K562 (cell line): ENCODE measurements around the gene AMBRA1. TPM values are rescaled to one million over a fixed set of nuclear protein-coding genes. Genes with fewer than 3 reads are reported as not detected.
A peak's percentile ranks its signal among the peaks of the same experiment; 100 is the strongest.

ENCODE experiments used
- ATAC-seq: fragments of 200-7000 bp; cut with Tn5 transposase; 3 replicates; pipeline ENCODE4 v1.9.1; 2020; ENCODE audit warnings: moderate library complexity
- BruUV-seq: library from RNA; stranded (reverse); fragments of 400-500 nt; replicated peaks from 2 replicates; lab custom pipeline; 2021; lab: Mats Ljungman, UMichigan
- CTCF ChIA-PET: fragments of 300-600 bp; formaldehyde crosslinking; extraction: SDS; loops from one replicate; lab custom pipeline; 2021; ENCODE audit warnings: low intra/inter-chr PET ratio; lab: Yijun Ruan, JAX
- POLR2A ChIA-PET: fragments of 300-600, 350-650 bp; sonication (Branson Sonifier 250); formaldehyde crosslinking; extraction: SDS; loops from one replicate; lab custom pipeline; 2021; ENCODE audit warnings: antibody characterized with exemption, inconsistent platforms; lab: Yijun Ruan, JAX
- DNase-seq, 4 experiments: peaks; one replicate each; pipeline versions ENCODE4 v3.0.0 to v3.0.0-alpha.2; 2011 to 2018; ENCODE audit warnings: low spot score in 3 of 4, mixed read lengths in 3 of 4; ENCODE audit errors: extremely low read depth in 1 of 4
- FAIRE-seq: peaks from 2 replicates; lab custom pipeline; 2011; peaks lifted over from hg19 to GRCh38; lab: Jason Lieb, UNC
- H2AFZ ChIP-seq: 2 replicates; pipeline ENCODE4 v1.6.0; 2011; ENCODE audit warnings: low read depth, low read length, control low read depth, inconsistent platforms
- H3K27ac ChIP-seq: fragments of 200-600 bp; 3 replicates; pipeline ENCODE4 v1.8.0; 2011; ENCODE audit warnings: low read depth, mild to moderate bottlenecking, control low read depth, inconsistent platforms, low read length, moderate library complexity, mixed read lengths; ENCODE audit errors: extremely low read depth
- H3K27me3 ChIP-seq, 2 experiments: fragments of 300-600 bp in 1 of 2; 2 replicates in 1 of 2; 3 replicates in 1 of 2; pipeline versions ENCODE4 v1.6.0 to v1.8.0; 2011; ENCODE audit warnings: inconsistent platforms in 2 of 2, low read length in 2 of 2, mild to moderate bottlenecking in 1 of 2, mixed read lengths in 1 of 2, moderate library complexity in 1 of 2; ENCODE audit not compliant: control insufficient read depth in 2 of 2, insufficient read depth in 2 of 2
- H3K36me3 ChIP-seq: fragments of 300-600 bp; 3 replicates; pipeline ENCODE4 v1.8.0; 2011; ENCODE audit warnings: mild to moderate bottlenecking, low read length, inconsistent platforms; ENCODE audit not compliant: control insufficient read depth, insufficient read depth
- H3K4me1 ChIP-seq, 2 experiments: fragments of 200-600 bp in 1 of 2; replicated peaks in 1 of 2; 2 replicates in 1 of 2; 3 replicates in 1 of 2; pipeline versions ENCODE4 v1.5.1 to v1.8.0; 2011; ENCODE audit warnings: inconsistent platforms in 2 of 2, low read length in 2 of 2, mild to moderate bottlenecking in 1 of 2, mixed read lengths in 1 of 2, moderate library complexity in 1 of 2; ENCODE audit not compliant: control insufficient read depth in 2 of 2, insufficient read depth in 2 of 2
- H3K4me2 ChIP-seq: 2 replicates; pipeline ENCODE4 v1.6.1; 2011; ENCODE audit warnings: low read length, control low read depth, inconsistent platforms, mixed read lengths; ENCODE audit not compliant: insufficient read depth
- H3K4me3 ChIP-seq: fragments of 200-600 bp; sonication (generic), shearing (Covaris generic); 2 replicates; pipeline ENCODE4 v1.5.1; 2016; ENCODE audit warnings: control low read depth, inconsistent platforms
- H3K79me2 ChIP-seq: fragments of 200-600 bp; 3 replicates; pipeline ENCODE4 v1.8.0; 2011; ENCODE audit warnings: low read length, inconsistent platforms; ENCODE audit not compliant: control insufficient read depth, insufficient read depth
- H3K9ac ChIP-seq, 2 experiments: 2 replicates each; pipeline versions ENCODE4 v1.6.0 to v1.6.1; 2011; ENCODE audit warnings: low read depth in 2 of 2, low read length in 2 of 2, control low read depth in 1 of 2, inconsistent platforms in 1 of 2, mild to moderate bottlenecking in 1 of 2, mixed read lengths in 1 of 2; ENCODE audit not compliant: insufficient read depth in 1 of 2
- H3K9me1 ChIP-seq: one replicate; pipeline ENCODE4 v1.6.0; 2011; ENCODE audit warnings: inconsistent platforms, mild to moderate bottlenecking, low read length, moderate library complexity; ENCODE audit not compliant: control insufficient read depth, insufficient read depth
- H3K9me3 ChIP-seq: replicated peaks from 2 replicates; pipeline ENCODE4 v1.5.1; 2011; ENCODE audit warnings: low read depth, low read length, inconsistent platforms; ENCODE audit not compliant: control insufficient read depth, insufficient read depth
- H4K20me1 ChIP-seq: replicated peaks from 2 replicates; pipeline ENCODE4 v1.6.1; 2011; ENCODE audit warnings: low read length, inconsistent platforms, mixed read lengths; ENCODE audit not compliant: control insufficient read depth, insufficient read depth
- BRF1 ChIP-seq: IDR thresholded peaks from 3 replicates; pipeline ENCODE4 v1.6.1; 2011; ENCODE audit warnings: borderline replicate concordance, mild to moderate bottlenecking; ENCODE audit not compliant: insufficient read length; ENCODE audit errors: extremely low read depth
- CBFA2T2 ChIP-seq: fragments of 450-650 bp; conservative IDR thresholded peaks from 2 replicates; pipeline ENCODE4 v1.6.1; 2017; ENCODE audit warnings: mild to moderate bottlenecking
- GATAD2B ChIP-seq: fragments of 450-650 bp; IDR thresholded peaks from 2 replicates; pipeline ENCODE4 v1.6.1; 2017; ENCODE audit warnings: mild to moderate bottlenecking, borderline replicate concordance
- MCM5 ChIP-seq: fragments of 450-650 bp; IDR thresholded peaks from 2 replicates; pipeline ENCODE4 v1.6.1; 2016; ENCODE audit warnings: low read depth
- MITF ChIP-seq: IDR thresholded peaks from 2 replicates; pipeline ENCODE4 v1.6.1; 2014; ENCODE audit warnings: antibody characterized with exemption
- NR1H2 ChIP-seq: sonication (generic); formaldehyde crosslinking; IDR thresholded peaks from 2 replicates; pipeline ENCODE4 v1.4.0; 2020; ENCODE audit warnings: mild to moderate bottlenecking, missing genetic modification reagents
- RBM15 ChIP-seq: fragments of 200-400 bp; formaldehyde crosslinking; IDR thresholded peaks from 2 replicates; pipeline ENCODE4 v1.6.1; 2018; ENCODE audit warnings: mild to moderate bottlenecking, low read length, moderate library complexity; ENCODE audit not compliant: insufficient read depth
- RBM22 ChIP-seq: fragments of 200-400 bp; formaldehyde crosslinking; IDR thresholded peaks from 2 replicates; pipeline ENCODE4 v1.6.1; 2018; ENCODE audit warnings: low read length, low read depth; ENCODE audit not compliant: poor library complexity, severe bottlenecking
- XRCC4 ChIP-seq: IDR thresholded peaks from one replicate; pipeline ENCODE4 v1.6.1; 2011; ENCODE audit not compliant: insufficient read depth, insufficient read length; ENCODE audit errors: extremely low read depth
- ZNF121 ChIP-seq: sonication (generic); formaldehyde crosslinking; conservative IDR thresholded peaks from 2 replicates; pipeline ENCODE4 v1.8.0; 2022; ENCODE audit warnings: missing genetic modification reagents
- ZNF444 ChIP-seq: fragments of 250-450 bp; sonication (Bioruptor Pico); IDR thresholded peaks from 2 replicates; pipeline ENCODE4 v1.4.0; 2020; ENCODE audit warnings: mild to moderate bottlenecking, moderate library complexity
- ZNF639 ChIP-seq, 2 experiments: fragments of 200-800 bp in 1 of 2; sonication (Bioruptor generic) in 1 of 2; sonication (generic) in 1 of 2; formaldehyde crosslinking in 1 of 2; IDR thresholded peaks in 1 of 2; conservative IDR thresholded peaks in 1 of 2; 2 replicates each; pipeline versions ENCODE4 v1.5.0 to v1.6.1; 2016 to 2020; ENCODE audit warnings: missing compliant biosample characterization in 1 of 2, missing genetic modification characterization in 1 of 2, missing genetic modification reagents in 1 of 2
- ZNF699 ChIP-seq: fragments of 250-450 bp; sonication (Bioruptor Pico); IDR thresholded peaks from 2 replicates; pipeline ENCODE4 v1.8.0; 2021; ENCODE audit warnings: mild to moderate bottlenecking, moderate library complexity; ENCODE audit not compliant: insufficient replicate concordance
- WGBS: fragments of 100-300 bp; shearing (Covaris generic); methylation state at CpG from one replicate; pipeline ENCODE4 v1.1.6; 2016; ENCODE audit warnings: low coverage, mixed read lengths; ENCODE audit not compliant: insufficient coverage; ENCODE audit errors: missing lambda C conversion rate; 5-methylcytosine and 5-hydroxymethylcytosine counted together
- in situ Hi-C: fragments of 300-500 bp; cut with MboI; formaldehyde crosslinking; loops from 4 replicates; pipeline ENCODE4 v1.15.0; 2018; ENCODE audit warnings: inconsistent platforms, mixed read lengths
- intact Hi-C: fragments of 100-400 bp; cut with micrococcal nuclease; formaldehyde crosslinking; loops from 2 replicates; pipeline ENCODE4 v1.14.2; 2022
- polyA plus RNA-seq, 8 experiments: library from polyadenylated mRNA; depleted of rRNA in 4 of 8; stranded (reverse) in 5 of 8; unstranded in 3 of 8; fragments of >200 nt; fragmentation: Nextera tagmentation in 2 of 8; fragmentation: Illumina TruSeq in 1 of 8; extraction: Ambion mirVana in 2 of 8; extraction: Trizol in 1 of 8; gene quantifications; 2 replicates each; pipeline versions ENCODE4 v1.2.1 to v1.2.3, GENCODE V29; 2011 to 2014; ENCODE audit warnings: inconsistent platforms in 1 of 8, missing spikeins in 1 of 8
- total RNA-seq, 7 experiments: library from RNA; depleted of rRNA in 6 of 7; stranded (reverse); fragments of >200 nt in 6 of 7; fragmentation: Illumina TruSeq in 2 of 7; extraction: Trizol in 2 of 7; gene quantifications; 2 replicates each; pipeline versions ENCODE4 v1.2.1 to v1.2.3, GENCODE V29; 2011 to 2021; ENCODE audit warnings: low replicate concordance in 1 of 7
- TF ChIP-seq, protein P1 (sequence below): sonication (generic); formaldehyde crosslinking; IDR thresholded peaks from 2 replicates; pipeline ENCODE4 v1.9.0; 2022; ENCODE audit warnings: mild to moderate bottlenecking, missing genetic modification reagents

The AMBRA1 gene
- total and polyA plus RNA-seq, 9 of the 15 experiments (the other 6 are each of a cell fraction or from before 2014, with no cell fraction given): 0.15 to 24.5 (median 13.0) TPM

DNA sequence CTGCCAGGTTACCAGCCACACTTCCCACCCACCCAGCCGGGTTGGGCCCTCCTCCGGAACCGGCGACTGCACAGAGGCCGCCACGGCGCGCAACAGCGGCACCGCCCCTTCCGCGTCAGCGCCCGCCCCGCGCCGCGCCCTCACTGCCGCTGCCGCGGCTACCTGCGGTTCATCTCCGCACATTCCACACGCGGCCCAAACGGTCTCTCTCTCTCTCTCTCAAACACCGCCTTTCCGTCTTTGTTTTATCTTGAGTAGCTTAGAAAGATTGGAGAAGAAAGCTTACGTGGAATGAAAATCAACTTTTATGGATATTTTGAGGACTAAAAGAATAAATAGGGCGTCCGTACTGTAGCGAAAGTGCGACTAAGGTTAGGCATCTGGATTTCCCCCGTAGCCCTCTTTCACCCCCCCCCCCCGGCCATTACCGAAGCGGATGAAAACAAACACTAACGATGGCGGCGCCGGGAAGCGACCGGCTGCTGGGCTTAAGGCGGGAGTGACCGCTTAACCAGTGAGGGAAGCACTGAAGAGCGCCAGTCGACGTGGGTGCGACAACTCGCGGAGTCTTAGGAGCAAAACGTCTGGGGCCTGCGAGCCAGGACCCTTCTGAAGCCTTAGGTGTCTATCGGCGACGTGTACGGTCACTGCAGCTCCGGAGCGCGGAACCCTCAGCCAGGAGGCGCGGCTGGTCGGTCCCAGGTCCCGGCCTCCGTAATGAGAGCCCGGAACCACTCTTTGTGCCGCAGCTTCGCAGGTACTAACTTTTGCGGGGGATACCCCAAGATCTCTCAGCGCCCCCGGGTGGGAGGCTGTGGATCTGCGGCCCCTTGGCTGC lies 23.5 kb upstream of the AMBRA1 start, which contains the start of the genes ATG13 and HARBI1:
ATG13 (plus strand) TSS at position 420 of the 838 bp plus-strand sequence. CDS start 26,739 bp downstream, outside the sequence.
HARBI1 (minus strand) TSS at position 94 of the 838 bp plus-strand sequence. CDS start 990 bp downstream, outside the sequence.
- H3K9ac ChIP-seq: peak within 1 kb of the TSS; percentile 100
- H3K4me1 ChIP-seq: peaks cover 15 to 16% of the 10 kb centered on the region in 2 experiments; a peak in 4 of 5 replicates
- ATAC-seq (peak; percentile 92), DNase-seq (peak; percentile 89 to 92 (median 91)), FAIRE-seq (peak; percentile 49)
- TSS peak; percentile 81 for BruUV-seq
- H4K20me1 ChIP-seq: no peaks in the 10 kb centered on the region
- peak within 1 kb of the TSS; percentile 99 for H3K4me3 ChIP-seq
- ChIA-PET POLR2A (interaction anchor here (0.6 to 2.0 kb wide), 16 partner anchors 11 to 708 kb away, joined by 3 to 12 read pairs (median 4); partner anchors contain the start of genes AMBRA1 and ZNF408), CTCF (interaction anchor here (0.5 to 2.7 kb wide), 4 partner anchors 27 to 127 kb away, joined by 3 to 7 read pairs (median 4); no protein-coding TSS in a partner anchor)
- peak within 1 kb of the TSS; percentile 98 for H2AFZ ChIP-seq
- H3K9me1 ChIP-seq: no peaks in the 10 kb centered on the region
- peaks cover 56% of the 10 kb centered on the region for H3K79me2 ChIP-seq
- peaks cover 15% of the 10 kb centered on the region; the same call in 2 of the 3 replicates for H3K36me3 ChIP-seq
- under 1% methylated on average over 60 of the region's 72 CpGs for WGBS
- no peaks in the 10 kb centered on the region for H3K27me3 ChIP-seq
- H3K4me2 ChIP-seq: peak within 1 kb of the TSS; percentile 99
- H3K27ac ChIP-seq: peak within 1 kb of the TSS; percentile 100
- no peaks in the 10 kb centered on the region for H3K9me3 ChIP-seq
- intact Hi-C loops (loop anchor here (2.0 to 5.0 kb wide), 4 partner anchors 21 to 230 kb away; no protein-coding TSS in a partner anchor), in situ Hi-C loops (no loop called here)
- TF ChIP-seq ZNF444 (CRISPR knock-in tag) (no peak), XRCC4 (no peak), CBFA2T2 (no peak), MITF (no peak), RBM22 (no peak), GATAD2B (no peak), MCM5 (no peak), BRF1 (no peak), ZNF639 (CRISPR knock-in tag; conservative IDR thresholded peaks at IDR 0.05 in 1 of 2, IDR thresholded peaks at IDR 0.05 in 1 of 2) (peak in 1 of 2 experiments; percentile 97; a peak in 2 of 4 replicates), ZNF699 (CRISPR knock-in tag) (no peak), NR1H2 (no peak), ZNF121 (CRISPR knock-in tag) (no peak), RBM15 (no peak)
- TF ChIP-seq, protein P1, sequence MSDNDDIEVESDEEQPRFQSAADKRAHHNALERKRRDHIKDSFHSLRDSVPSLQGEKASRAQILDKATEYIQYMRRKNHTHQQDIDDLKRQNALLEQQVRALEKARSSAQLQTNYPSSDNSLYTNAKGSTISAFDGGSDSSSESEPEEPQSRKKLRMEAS (CRISPR knock-in tag): peak; percentile 64; the same call in 1 of the 2 replicates
